Nucleus accumbens (tissue), 56 donors: ENCODE data around the gene SAMD4B.
A peak's percentile ranks its signal among the peaks of the same experiment; 100 is the strongest.
"Not testable (repeated sequence)": the region's sequence is repeated elsewhere in the genome, so short reads cannot be mapped to it uniquely, and the experiment has no call there.

Source experiments
- DNase-seq, 56 donors: peaks; one replicate each; lab custom pipeline; 2025; lab: John Stamatoyannopoulos, UW

SAMD4B gene

GRCh38 chr19:39362682-39363657 lies 20.7 kb downstream of the SAMD4B start:
- DNase-seq: no peak

GRCh38 chr19:39363901-39364457 lies 21.8 kb downstream of the SAMD4B start:
- DNase-seq: peak in 54 of 56 donors; percentile 11 to 95 (median 79)

- no peak for DNase-seq
These were observed 23.3 kb downstream of the SAMD4B start for GRCh38 chr19:39365531-39365930.

DNA sequence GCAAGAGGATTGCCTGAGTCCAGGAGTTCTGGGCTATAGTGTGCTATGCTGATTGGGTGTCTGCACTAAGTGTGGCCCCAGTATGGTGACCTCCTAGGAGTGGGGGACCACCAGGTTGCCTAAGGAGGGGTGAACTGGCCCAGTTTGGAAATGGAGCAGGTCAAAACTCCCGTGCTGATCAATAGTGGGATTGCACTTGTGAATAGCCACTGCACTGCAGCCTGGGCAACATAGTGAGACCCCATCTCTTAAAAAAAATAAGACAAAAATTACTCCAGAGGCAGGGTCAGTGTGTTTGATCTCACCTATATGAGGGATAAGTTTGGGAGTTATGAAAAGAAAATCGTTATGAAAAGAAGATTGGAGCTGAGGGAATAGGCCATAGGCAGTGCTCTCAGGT lies 27.0 kb downstream of the SAMD4B start:
- no peak for DNase-seq

DNA sequence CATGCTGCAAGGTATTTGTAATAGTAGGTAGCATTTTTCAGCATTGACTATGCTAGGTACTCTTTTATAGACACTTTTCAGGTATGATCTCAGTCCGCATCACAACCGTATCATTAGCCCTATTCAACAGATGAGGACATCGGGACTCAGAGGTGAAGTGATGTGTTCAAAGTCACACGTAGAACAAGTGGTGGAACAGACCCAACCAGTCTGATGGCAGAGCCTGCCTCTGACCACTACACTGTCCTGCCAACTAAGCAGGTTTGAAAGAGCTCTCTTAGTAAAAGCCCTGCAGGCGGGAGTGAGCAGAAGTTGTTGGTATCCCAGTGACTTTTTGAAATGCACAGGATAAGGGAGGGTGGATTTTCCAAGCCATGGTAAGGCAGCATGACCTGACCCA lies 28.5 kb downstream of the SAMD4B start:
- DNase-seq: no peak

DNA sequence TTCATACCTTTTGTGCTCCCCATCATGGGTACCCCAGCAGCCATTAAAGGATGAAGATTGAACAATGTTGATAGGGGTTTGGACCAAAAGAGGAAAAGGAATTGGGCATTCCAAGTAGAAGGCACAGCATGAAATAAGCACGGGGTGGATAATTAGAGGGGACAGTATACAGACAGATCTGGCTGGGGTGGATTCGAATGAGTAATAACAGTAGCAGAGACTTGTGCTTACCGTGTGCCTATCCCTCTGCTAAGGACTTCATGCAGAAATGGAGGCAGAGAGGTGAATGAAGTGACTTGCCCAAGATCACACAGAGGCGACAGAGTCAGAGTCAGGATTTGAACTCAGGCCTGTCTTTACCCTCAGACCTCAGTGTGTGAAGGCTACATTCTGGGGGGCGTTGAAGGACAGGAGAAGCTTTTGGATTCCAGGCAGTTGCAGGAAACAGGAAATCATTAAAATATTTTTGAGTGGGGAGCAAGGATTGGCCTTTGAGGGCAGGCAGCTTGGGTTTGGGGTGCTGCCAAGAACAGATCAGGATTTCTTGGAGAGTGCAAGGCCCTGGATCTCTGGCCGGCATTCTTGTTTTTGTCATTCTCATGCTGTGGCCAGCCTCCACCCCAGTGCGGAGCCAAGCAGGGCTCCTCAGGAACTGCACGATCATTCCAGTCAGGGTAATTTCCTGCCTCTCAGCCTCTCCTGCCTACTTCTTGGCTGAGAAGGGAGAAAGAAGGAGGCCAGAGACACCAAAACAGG lies 30.0 kb downstream of the SAMD4B start:
- peak in 43 of 56 donors; percentile 10 to 81 (median 37) for DNase-seq

DNA sequence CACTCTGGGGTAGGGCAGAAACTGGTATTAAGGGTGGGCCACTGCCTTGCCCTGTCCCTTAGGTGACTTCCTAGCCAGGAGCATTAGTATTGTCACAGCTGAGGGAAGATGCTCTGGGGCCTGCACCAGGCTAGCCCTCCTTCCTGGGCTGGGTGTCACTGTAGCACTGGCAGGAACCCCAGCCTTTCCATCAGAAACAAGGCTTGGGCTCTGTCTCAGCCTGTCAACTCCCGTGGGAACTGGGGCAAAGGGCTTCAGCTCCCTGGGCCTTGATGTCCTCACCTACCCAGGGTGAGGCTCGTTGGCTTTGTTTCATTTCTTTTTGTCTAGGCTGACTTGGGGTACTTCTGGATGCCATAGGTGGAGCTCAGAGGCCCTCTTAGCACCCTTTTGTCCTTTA lies 30.7 kb downstream of the SAMD4B start:
- peak in 8 of 56 donors; percentile 9 to 36 (median 23) for DNase-seq

DNA sequence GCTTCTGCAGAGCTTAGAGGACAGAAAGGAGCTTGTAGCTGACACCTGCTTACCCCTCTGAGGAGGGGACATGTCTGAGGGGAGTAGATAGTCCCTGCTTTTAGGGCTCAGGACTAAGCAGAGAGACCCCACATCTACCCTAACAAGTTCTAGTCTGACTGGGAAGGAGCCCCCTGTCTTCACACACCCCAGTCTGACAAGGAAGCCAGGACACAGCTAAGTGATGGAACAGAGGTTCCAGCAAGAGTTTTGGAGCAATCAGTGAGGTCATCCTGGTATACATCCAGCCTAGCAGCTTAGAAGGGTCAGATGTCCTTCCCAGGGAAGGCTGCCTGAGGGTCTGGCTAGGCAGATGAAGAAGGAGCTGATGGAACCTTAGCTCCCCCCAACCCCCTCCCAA lies 33.7 kb downstream of the SAMD4B start:
- no peak for DNase-seq

DNA sequence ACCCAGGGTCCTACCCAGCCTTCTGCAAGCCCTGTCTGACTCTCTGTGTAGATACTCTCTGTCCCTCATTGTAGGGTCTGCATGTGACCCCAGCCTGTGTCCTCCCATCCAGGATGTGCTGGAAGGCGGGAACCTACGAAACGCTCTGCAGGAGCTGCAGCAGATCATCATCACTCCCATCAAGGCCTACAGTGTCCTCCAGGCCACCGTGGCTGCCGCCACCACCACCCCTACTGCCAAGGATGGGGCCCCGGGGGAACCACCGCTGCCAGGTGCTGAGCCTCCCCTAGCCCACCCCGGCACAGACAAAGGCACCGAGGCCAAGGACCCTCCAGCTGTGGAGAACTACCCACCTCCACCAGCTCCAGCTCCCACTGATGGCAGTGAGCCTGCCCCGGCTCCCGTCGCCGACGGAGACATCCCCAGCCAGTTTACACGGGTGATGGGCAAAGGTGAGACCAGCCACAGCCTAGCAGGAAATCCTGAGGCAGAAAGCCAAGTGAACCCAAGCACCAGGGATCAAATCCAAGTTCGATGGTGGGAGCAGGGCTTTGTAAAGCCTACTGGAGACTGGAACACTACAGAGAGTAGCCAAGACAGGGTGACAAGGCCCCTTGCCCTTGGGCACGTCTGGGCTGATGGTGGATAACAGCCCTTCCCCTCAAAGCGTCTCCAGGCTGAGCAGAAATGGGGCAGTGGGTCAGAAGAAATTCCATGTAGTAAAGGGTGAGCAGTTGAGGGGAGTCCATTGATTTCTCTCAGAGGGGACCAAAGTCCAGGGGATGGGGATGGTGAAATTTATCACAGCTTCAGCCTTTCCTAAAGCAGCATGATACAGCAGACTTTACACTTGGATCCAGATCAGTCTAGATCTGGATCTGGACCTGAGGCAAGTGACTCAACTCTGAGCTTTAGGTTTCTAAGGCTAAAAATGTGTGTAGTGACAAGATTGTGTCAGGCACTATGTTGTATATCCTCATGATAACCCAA lies 35.4 kb downstream of the SAMD4B start:
- no peak for DNase-seq

GRCh38 chr19:39379366-39379765 lies 37.1 kb downstream of the SAMD4B start:
- DNase-seq: not testable (repeated sequence)

- DNase-seq: peak in 4 of 56 donors; percentile 13 to 22 (median 14)
These were observed 37.7 kb downstream of the SAMD4B start for GRCh38 chr19:39379865-39380396.

GRCh38 chr19:39380521-39381502 lies 38.6 kb downstream of the SAMD4B start:
- no peak for DNase-seq

DNA sequence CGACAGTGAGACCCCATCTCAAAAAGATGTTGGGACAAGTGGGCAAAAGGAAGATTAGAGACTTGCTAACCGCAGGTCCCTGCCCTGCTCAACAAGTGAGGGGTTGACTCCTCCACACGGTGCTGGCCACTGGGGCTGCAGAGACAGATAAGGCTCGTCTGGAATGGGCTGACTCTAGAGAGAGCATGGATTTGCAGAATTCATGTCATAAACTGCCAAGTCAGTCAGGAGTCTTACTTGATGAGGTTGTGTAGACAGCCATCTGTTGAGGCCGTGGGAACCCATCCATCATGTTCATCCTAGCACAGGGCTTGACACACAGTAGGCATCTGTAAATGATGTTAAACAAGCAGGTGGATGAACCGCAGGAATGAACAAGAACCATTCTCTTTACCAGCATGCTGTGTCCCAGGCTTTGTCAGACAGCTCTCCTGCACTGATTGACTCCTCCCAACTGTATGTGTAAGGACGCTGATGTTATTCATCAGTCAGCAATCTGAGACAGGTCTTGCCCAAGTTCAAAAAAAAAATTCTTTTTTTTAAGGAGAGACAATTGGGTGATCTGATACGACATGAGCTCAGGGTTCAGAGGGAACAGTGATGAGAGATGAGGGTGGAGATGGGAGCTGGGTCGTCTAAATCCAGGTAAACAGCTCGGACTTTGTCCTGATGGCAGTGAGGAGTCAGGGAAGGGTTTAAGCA lies 39.8 kb downstream of the SAMD4B start:
- no peak for DNase-seq

DNA sequence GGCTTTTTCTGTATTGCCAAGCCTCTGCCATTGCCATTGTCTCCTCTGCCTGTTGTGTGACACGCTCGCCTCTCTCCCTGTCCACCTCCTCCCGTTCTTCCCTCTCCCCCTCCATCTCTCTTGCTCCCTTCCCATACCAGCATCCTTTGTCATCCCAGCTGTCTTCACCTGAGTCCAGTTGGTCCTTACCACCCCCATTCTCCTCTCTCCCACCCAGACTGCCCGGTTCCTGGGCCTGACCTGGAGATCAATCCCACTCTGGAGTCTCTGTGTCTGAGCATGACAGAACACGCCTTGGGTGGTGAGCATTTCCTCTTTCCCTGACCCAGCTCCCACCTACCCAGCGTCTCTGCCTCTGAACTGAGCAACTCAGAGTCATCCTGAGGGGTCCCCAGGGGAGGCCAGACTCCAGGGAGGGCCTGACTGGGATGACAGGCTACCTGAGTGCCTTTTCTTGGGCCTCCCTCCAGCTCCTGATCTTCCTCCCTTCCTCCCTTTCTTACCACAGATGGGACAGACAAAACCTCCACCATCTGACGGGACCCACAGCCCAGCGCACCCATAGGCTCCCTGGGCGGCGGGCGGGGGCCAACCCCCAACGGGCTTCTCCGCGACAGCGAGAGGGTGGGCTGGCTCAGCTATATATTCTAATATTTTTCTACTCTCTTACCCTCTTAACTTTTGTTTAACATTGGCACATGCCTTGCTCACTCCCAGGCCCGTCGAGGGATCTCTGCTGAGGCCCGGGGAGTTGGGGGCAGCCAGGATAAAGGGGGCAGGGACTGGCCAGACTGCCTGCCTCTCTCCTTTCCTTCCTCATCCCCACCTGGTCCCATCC lies 41.0 kb downstream of the SAMD4B start:
- no peak for DNase-seq

GRCh38 chr19:39384839-39385568 lies 42.8 kb downstream of the SAMD4B start:
- DNase-seq: no peak
